Smooth muscle cell (in vitro differentiated cells): ENCODE measurements around the gene BTBD9. TPM values are rescaled to one million over a fixed set of nuclear protein-coding genes. Genes with fewer than 3 reads are reported as not detected.

Source experiments
- DNase-seq: peaks from one replicate; lab custom pipeline; 2025; ENCODE audit not compliant: unreplicated experiment; lab: John Stamatoyannopoulos, UW
- H2AFZ ChIP-seq: fragments of 200-600 bp; sonication (generic); 2 replicates; pipeline ENCODE4 v1.6.0; 2016; ENCODE audit warnings: antibody characterized with exemption, low read depth, mild to moderate bottlenecking
- H3F3A ChIP-seq: fragments of 200-600 bp; sonication (generic); 2 replicates; pipeline ENCODE4 v1.6.0; 2017; ENCODE audit warnings: antibody characterized with exemption, low read depth
- H3K27ac ChIP-seq: fragments of 200-600 bp; sonication (generic); 2 replicates; pipeline ENCODE4 v1.5.1; 2016; ENCODE audit warnings: low read depth, mild to moderate bottlenecking
- H3K27me3 ChIP-seq: fragments of 200-600 bp; sonication (generic); 2 replicates; pipeline ENCODE4 v1.6.1; 2016; ENCODE audit warnings: low read depth, mild to moderate bottlenecking
- H3K36me3 ChIP-seq: fragments of 200-600 bp; sonication (generic); 2 replicates; pipeline ENCODE4 v1.5.1; 2016; ENCODE audit warnings: low read depth
- H3K4me1 ChIP-seq: fragments of 200-600 bp; sonication (generic); 2 replicates; pipeline ENCODE4 v1.5.1; 2016; ENCODE audit warnings: low read depth
- H3K4me2 ChIP-seq: fragments of 200-600 bp; sonication (generic); 2 replicates; pipeline ENCODE4 v1.6.0; 2016; ENCODE audit warnings: mild to moderate bottlenecking
- H3K4me3 ChIP-seq: fragments of 200-600 bp; sonication (generic); 2 replicates; pipeline ENCODE4 v1.5.1; 2016; ENCODE audit warnings: mild to moderate bottlenecking
- H3K79me2 ChIP-seq: fragments of 200-600 bp; sonication (generic); 2 replicates; pipeline ENCODE4 v1.6.0; 2016; ENCODE audit warnings: low read depth, mild to moderate bottlenecking
- H3K9ac ChIP-seq: fragments of 200-600 bp; sonication (generic); 2 replicates; pipeline ENCODE4 v1.6.0; 2016; ENCODE audit warnings: low read depth
- H3K9me3 ChIP-seq: fragments of 200-600 bp; sonication (generic); replicated peaks from 2 replicates; pipeline ENCODE4 v1.5.1; 2016; ENCODE audit warnings: low read depth
- H4K20me1 ChIP-seq: fragments of 200-600 bp; sonication (generic); 2 replicates; pipeline ENCODE4 v1.6.0; 2016; ENCODE audit warnings: low read depth
- WGBS: methylation state at CpG from one replicate; pipeline ENCODE4 v1.1.7; 2016; ENCODE audit warnings: low lambda C conversion rate; 5-methylcytosine and 5-hydroxymethylcytosine counted together
- polyA plus RNA-seq: library from polyadenylated mRNA; unstranded; fragments of >200 nt; fragmentation: Nextera tagmentation; extraction: Ambion mirVana; gene quantifications from 2 replicates; pipeline ENCODE4 v1.2.1, GENCODE V29; 2016
- total RNA-seq: library from RNA; depleted of rRNA; stranded (reverse); fragments of >200 nt; gene quantifications from 2 replicates; pipeline ENCODE4 v1.2.3, GENCODE V29; 2014
- TF ChIP-seq, protein P1 (sequence below): fragments of 200-600 bp; sonication (generic); IDR thresholded peaks from 2 replicates; pipeline ENCODE4 v1.5.1; 2017; ENCODE audit warnings: borderline replicate concordance, mild to moderate bottlenecking, antibody characterized with exemption; ENCODE audit not compliant: insufficient read depth, poor library complexity, severe bottlenecking

BTBD9 gene
- total and polyA plus RNA-seq, 2 experiments from 2014 or later, result 5.6 to 12.5 TPM

- Histone ChIP-seq H3F3A (no peaks in the 10 kb centered on the region), H3K27me3 (no peaks in the 10 kb centered on the region), H3K79me2 (no peaks in the 10 kb centered on the region), H4K20me1 (no peaks in the 10 kb centered on the region), H3K36me3 (no peaks in the 10 kb centered on the region), H3K9ac (no peak overlapping the region), H3K9me3 (no peaks in the 10 kb centered on the region), H2AFZ (no peak overlapping the region), H3K4me1 (no peaks in the 10 kb centered on the region), H3K4me3 (no peak overlapping the region), H3K27ac (no peak overlapping the region), H3K4me2 (no peak overlapping the region)
- TF ChIP-seq, protein P1, sequence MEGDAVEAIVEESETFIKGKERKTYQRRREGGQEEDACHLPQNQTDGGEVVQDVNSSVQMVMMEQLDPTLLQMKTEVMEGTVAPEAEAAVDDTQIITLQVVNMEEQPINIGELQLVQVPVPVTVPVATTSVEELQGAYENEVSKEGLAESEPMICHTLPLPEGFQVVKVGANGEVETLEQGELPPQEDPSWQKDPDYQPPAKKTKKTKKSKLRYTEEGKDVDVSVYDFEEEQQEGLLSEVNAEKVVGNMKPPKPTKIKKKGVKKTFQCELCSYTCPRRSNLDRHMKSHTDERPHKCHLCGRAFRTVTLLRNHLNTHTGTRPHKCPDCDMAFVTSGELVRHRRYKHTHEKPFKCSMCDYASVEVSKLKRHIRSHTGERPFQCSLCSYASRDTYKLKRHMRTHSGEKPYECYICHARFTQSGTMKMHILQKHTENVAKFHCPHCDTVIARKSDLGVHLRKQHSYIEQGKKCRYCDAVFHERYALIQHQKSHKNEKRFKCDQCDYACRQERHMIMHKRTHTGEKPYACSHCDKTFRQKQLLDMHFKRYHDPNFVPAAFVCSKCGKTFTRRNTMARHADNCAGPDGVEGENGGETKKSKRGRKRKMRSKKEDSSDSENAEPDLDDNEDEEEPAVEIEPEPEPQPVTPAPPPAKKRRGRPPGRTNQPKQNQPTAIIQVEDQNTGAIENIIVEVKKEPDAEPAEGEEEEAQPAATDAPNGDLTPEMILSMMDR, result no peak
- 95% methylated on average over 4 of the region's 4 CpGs for WGBS
- no peak for DNase-seq
These were observed 75.4 kb downstream of the BTBD9 start for GRCh38 chr6:38564301-38564700.

- 93% methylated on average over 3 of the region's 3 CpGs for WGBS
- Histone ChIP-seq H3K4me3 (no peak overlapping the region), H3K9ac (no peak overlapping the region), H2AFZ (no peak overlapping the region), H4K20me1 (no peaks in the 10 kb centered on the region), H3K27me3 (no peaks in the 10 kb centered on the region), H3K9me3 (no peaks in the 10 kb centered on the region), H3F3A (peaks cover 3% of the 10 kb centered on the region), H3K79me2 (no peaks in the 10 kb centered on the region), H3K36me3 (no peaks in the 10 kb centered on the region), H3K4me1 (peaks cover 7% of the 10 kb centered on the region), H3K4me2 (no peak overlapping the region), H3K27ac (peak overlapping the region; percentile 52)
- no peak for DNase-seq
- TF ChIP-seq, protein P1, result no peak
These were observed 84.1 kb downstream of the BTBD9 start for GRCh38 chr6:38555606-38556005.

DNA sequence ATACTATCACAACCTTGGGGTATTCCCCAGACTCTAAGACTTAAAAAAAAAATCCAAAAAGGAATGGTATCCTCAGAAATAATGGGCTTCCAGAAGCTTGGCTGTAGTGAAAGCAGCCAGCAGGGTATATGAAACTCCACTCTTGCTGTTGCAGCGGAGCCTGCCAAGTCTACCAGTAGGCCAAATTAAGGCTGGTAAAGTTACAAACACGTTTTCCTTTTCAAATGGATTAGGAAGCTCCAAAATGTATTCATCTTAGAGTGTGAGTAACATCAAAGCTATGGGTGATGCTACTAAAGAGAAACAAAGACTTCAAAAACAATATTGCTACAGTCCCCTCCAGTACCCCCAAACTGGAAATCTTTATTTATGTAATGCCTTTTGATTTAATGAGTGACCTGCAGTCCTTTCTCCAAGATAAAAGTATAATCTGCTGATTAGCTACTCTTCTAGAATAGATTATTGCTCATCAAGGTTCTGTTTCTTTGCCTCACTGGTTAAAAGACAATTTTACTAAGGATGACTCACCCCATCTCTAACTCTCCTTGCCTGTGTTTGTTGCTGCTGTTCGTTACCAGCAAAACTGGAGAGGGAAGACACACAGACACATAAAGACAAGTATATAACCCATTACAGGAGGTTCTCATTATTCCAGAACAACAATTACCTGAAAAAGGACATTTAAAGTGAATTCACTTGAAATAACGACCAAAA, 84.9 kb downstream of the BTBD9 start:
- Histone ChIP-seq H4K20me1 (no peaks in the 10 kb centered on the region), H3K9ac (no peak overlapping the region), H3K27me3 (no peaks in the 10 kb centered on the region), H3F3A (peaks cover 3% of the 10 kb centered on the region), H3K4me3 (no peak overlapping the region), H3K4me1 (peaks cover 7% of the 10 kb centered on the region), H3K4me2 (peak overlapping the region; percentile 42), H3K27ac (peak overlapping the region; percentile 52), H3K36me3 (no peaks in the 10 kb centered on the region), H2AFZ (no peak overlapping the region), H3K9me3 (no peaks in the 10 kb centered on the region), H3K79me2 (no peaks in the 10 kb centered on the region)
- 31% methylated on average over 4 of the region's 4 CpGs for WGBS
- TF ChIP-seq, protein P1, result no peak
- no peak for DNase-seq

DNA sequence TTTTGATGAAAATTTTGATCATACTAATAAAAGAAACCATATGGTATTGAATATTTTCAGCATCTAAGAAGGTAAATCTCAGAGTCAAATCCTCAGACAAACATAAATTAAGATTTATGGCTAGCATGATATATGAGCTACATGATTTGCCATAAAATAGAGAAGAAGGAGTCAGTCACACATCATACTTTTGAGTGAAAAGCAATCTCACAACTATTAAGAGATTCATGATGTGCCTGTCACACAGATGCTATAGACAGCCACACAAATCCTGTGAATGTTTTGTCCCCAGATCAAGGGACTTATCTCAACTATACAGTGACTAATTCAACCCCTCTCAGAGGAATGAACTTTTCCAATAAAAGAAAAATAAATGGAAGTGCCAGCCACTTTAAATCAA, 85.7 kb downstream of the BTBD9 start:
- DNase-seq, result no peak
- Histone ChIP-seq H4K20me1 (no peaks in the 10 kb centered on the region), H3K4me1 (peaks cover 7% of the 10 kb centered on the region), H3K79me2 (no peaks in the 10 kb centered on the region), H3K4me2 (peak overlapping the region; percentile 42), H2AFZ (no peak overlapping the region), H3K27me3 (no peaks in the 10 kb centered on the region), H3K9me3 (no peaks in the 10 kb centered on the region), H3K9ac (no peak overlapping the region), H3K36me3 (no peaks in the 10 kb centered on the region), H3F3A (peaks cover 3% of the 10 kb centered on the region), H3K4me3 (no peak overlapping the region), H3K27ac (no peak overlapping the region)
- TF ChIP-seq, protein P1, result no peak
